ENCODE data around the gene MCUR1.

- TF ChIP-seq EZH2 (IDR thresholded peaks at IDR 0.05; ENCODE audit: insufficient read depth, poor library complexity, severe bottlenecking) (no peak), EZH2phosphoT487 (IDR thresholded peaks at IDR 0.05; ENCODE audit: insufficient read depth, low read depth) (no peak)
These were observed 5.6 kb downstream of the MCUR1 start for GRCh38 chr6:13808801-13809200.
